K562 (cell line): ENCODE measurements around the gene FDX1. TPM values are rescaled to one million over a fixed set of nuclear protein-coding genes. Genes with fewer than 3 reads are reported as not detected.

Experiments
- ARHGAP35 ChIP-seq: fragments of 450-650 bp; IDR thresholded peaks from 2 replicates; pipeline ENCODE4 v1.6.1; 2018; ENCODE audit not compliant: partially characterized antibody
- GABPB2 ChIP-seq: fragments of 250-450 bp; sonication (Bioruptor Pico); conservative IDR thresholded peaks from 2 replicates; pipeline ENCODE4 v1.5.1; 2021; ENCODE audit warnings: mild to moderate bottlenecking
- LCOR ChIP-seq: sonication (generic); formaldehyde crosslinking; IDR thresholded peaks from 2 replicates; pipeline ENCODE4 v1.8.0; 2022; ENCODE audit warnings: mild to moderate bottlenecking, missing genetic modification reagents
- NFE2L1 ChIP-seq: fragments of 450-650 bp; IDR thresholded peaks from 2 replicates; pipeline ENCODE4 v1.6.1; 2016; ENCODE audit warnings: missing genetic modification characterization, low read depth, mild to moderate bottlenecking, missing compliant biosample characterization, moderate library complexity, borderline replicate concordance
- RFX1 ChIP-seq: fragments of 450-650 bp; IDR thresholded peaks from 2 replicates; pipeline ENCODE4 v1.6.1; 2016; ENCODE audit warnings: mild to moderate bottlenecking, moderate library complexity
- SMAD1 ChIP-seq: fragments of 150-350 bp; IDR thresholded peaks from 2 replicates; pipeline ENCODE4 v1.6.1; 2014; ENCODE audit warnings: low read length, low read depth; ENCODE audit not compliant: partially characterized antibody
- SREBF2 ChIP-seq: sonication (generic); formaldehyde crosslinking; IDR thresholded peaks from 2 replicates; pipeline ENCODE4 v1.4.0; 2020; ENCODE audit warnings: mild to moderate bottlenecking, missing genetic modification reagents
- TCF3 ChIP-seq: sonication (generic); formaldehyde crosslinking; IDR thresholded peaks from 2 replicates; pipeline ENCODE4 v1.4.0; 2020; ENCODE audit warnings: mild to moderate bottlenecking, missing genetic modification reagents
- TEAD4 ChIP-seq, 2 experiments: sonication (generic) in 1 of 2; formaldehyde crosslinking in 1 of 2; IDR thresholded peaks; 2 replicates each; pipeline versions ENCODE4 v1.6.1 to v1.8.0; 2012 to 2022; ENCODE audit warnings: borderline replicate concordance in 1 of 2, inconsistent platforms in 1 of 2, low read length in 1 of 2, mild to moderate bottlenecking in 1 of 2, missing genetic modification reagents in 1 of 2
- ZNF134 ChIP-seq: fragments of 250-450 bp; sonication (Bioruptor Pico); conservative IDR thresholded peaks from 2 replicates; pipeline ENCODE4 v1.4.0; 2020
- ZNF699 ChIP-seq: fragments of 250-450 bp; sonication (Bioruptor Pico); IDR thresholded peaks from 2 replicates; pipeline ENCODE4 v1.8.0; 2021; ENCODE audit warnings: mild to moderate bottlenecking, moderate library complexity; ENCODE audit not compliant: insufficient replicate concordance
- ZSCAN29 ChIP-seq: fragments of 450-650 bp; IDR thresholded peaks from 2 replicates; pipeline ENCODE4 v1.6.1; 2017
- ZZZ3 ChIP-seq: fragments of 450-650 bp; IDR thresholded peaks from 2 replicates; pipeline ENCODE4 v1.6.1; 2016; ENCODE audit warnings: antibody characterized with exemption, mild to moderate bottlenecking, moderate library complexity
- polyA plus RNA-seq, 8 experiments: library from polyadenylated mRNA; depleted of rRNA in 4 of 8; stranded (reverse) in 5 of 8; unstranded in 3 of 8; fragments of >200 nt; fragmentation: Nextera tagmentation in 2 of 8; fragmentation: Illumina TruSeq in 1 of 8; extraction: Ambion mirVana in 2 of 8; extraction: Trizol in 1 of 8; gene quantifications; 2 replicates each; pipeline versions ENCODE4 v1.2.1 to v1.2.3, GENCODE V29; 2011 to 2014; ENCODE audit warnings: inconsistent platforms in 1 of 8, missing spikeins in 1 of 8
- total RNA-seq, 7 experiments: library from RNA; depleted of rRNA in 6 of 7; stranded (reverse); fragments of >200 nt in 6 of 7; fragmentation: Illumina TruSeq in 2 of 7; extraction: Trizol in 2 of 7; gene quantifications; 2 replicates each; pipeline versions ENCODE4 v1.2.1 to v1.2.3, GENCODE V29; 2011 to 2021; ENCODE audit warnings: low replicate concordance in 1 of 7
- TF ChIP-seq, protein P1 (sequence below): fragments of 450-650 bp; formaldehyde crosslinking; IDR thresholded peaks from 2 replicates; pipeline ENCODE4 v1.4.0; 2022; ENCODE audit warnings: missing genetic modification characterization
- TF ChIP-seq, protein P2 (sequence below), 2 experiments: fragments of 450-650 bp; IDR thresholded peaks; 2 replicates each; pipeline ENCODE4 v1.6.1; 2016; ENCODE audit warnings: mild to moderate bottlenecking in 2 of 2, borderline replicate concordance in 1 of 2, low read depth in 1 of 2, moderate library complexity in 1 of 2

FDX1 gene
- total and polyA plus RNA-seq, 9 of the 15 experiments (the other 6 are each of a cell fraction or from before 2014, with no cell fraction given): 6.4 to 14.3 (median 11.4) TPM

DNA sequence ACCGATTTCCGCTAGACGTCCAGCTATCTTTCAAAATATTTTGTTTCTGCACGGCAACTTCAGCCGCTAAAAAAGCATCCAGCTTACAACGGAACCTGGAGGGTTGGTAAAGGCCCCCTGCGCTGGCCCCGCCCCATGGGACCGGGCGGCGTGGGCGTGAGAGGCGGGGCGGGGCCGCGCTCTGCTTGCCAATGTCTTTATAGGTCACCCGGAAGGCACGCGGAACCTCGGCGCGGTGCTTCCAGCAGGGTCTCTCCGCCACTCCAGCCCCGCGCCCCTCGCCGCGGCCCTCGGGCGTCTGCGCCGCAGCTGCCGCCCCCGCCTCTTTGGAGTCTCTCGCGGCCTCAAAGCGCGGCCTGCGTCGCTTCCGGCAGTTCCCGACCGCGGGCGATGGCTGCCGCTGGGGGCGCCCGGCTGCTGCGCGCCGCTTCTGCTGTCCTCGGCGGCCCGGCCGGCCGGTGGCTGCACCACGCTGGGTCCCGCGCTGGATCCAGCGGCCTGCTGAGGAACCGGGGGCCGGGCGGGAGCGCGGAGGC is at the start of gene FDX1 (continued):
- no peak for TF ChIP-seq TEAD4 (IDR thresholded peaks at IDR 0.05; ENCODE audit: low read length)
- TF ChIP-seq TEAD4 (CRISPR knock-in tag; IDR thresholded peaks at IDR 0.05; ENCODE audit: borderline replicate concordance): no peak
- TF ChIP-seq ZNF134 (CRISPR knock-in tag): no peak
- TF ChIP-seq SREBF2 (CRISPR knock-in tag): no peak
- TF ChIP-seq, protein P1, sequence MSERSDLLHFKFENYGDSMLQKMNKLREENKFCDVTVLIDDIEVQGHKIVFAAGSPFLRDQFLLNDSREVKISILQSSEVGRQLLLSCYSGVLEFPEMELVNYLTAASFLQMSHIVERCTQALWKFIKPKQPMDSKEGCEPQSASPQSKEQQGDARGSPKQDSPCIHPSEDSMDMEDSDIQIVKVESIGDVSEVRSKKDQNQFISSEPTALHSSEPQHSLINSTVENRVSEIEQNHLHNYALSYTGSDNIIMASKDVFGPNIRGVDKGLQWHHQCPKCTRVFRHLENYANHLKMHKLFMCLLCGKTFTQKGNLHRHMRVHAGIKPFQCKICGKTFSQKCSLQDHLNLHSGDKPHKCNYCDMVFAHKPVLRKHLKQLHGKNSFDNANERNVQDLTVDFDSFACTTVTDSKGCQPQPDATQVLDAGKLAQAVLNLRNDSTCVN (CRISPR knock-in tag): no peak
- TF ChIP-seq RFX1: no peak
- no peak for TF ChIP-seq ZZZ3
- TF ChIP-seq GABPB2 (CRISPR knock-in tag): no peak
- no peak for TF ChIP-seq ZNF699 (CRISPR knock-in tag)
- TF ChIP-seq ARHGAP35: no peak
- no peak for TF ChIP-seq TCF3 (CRISPR knock-in tag)
- TF ChIP-seq NFE2L1 (tag): no peak
- TF ChIP-seq ZSCAN29: no peak
- TF ChIP-seq SMAD1: no peak
- TF ChIP-seq, protein P2, sequence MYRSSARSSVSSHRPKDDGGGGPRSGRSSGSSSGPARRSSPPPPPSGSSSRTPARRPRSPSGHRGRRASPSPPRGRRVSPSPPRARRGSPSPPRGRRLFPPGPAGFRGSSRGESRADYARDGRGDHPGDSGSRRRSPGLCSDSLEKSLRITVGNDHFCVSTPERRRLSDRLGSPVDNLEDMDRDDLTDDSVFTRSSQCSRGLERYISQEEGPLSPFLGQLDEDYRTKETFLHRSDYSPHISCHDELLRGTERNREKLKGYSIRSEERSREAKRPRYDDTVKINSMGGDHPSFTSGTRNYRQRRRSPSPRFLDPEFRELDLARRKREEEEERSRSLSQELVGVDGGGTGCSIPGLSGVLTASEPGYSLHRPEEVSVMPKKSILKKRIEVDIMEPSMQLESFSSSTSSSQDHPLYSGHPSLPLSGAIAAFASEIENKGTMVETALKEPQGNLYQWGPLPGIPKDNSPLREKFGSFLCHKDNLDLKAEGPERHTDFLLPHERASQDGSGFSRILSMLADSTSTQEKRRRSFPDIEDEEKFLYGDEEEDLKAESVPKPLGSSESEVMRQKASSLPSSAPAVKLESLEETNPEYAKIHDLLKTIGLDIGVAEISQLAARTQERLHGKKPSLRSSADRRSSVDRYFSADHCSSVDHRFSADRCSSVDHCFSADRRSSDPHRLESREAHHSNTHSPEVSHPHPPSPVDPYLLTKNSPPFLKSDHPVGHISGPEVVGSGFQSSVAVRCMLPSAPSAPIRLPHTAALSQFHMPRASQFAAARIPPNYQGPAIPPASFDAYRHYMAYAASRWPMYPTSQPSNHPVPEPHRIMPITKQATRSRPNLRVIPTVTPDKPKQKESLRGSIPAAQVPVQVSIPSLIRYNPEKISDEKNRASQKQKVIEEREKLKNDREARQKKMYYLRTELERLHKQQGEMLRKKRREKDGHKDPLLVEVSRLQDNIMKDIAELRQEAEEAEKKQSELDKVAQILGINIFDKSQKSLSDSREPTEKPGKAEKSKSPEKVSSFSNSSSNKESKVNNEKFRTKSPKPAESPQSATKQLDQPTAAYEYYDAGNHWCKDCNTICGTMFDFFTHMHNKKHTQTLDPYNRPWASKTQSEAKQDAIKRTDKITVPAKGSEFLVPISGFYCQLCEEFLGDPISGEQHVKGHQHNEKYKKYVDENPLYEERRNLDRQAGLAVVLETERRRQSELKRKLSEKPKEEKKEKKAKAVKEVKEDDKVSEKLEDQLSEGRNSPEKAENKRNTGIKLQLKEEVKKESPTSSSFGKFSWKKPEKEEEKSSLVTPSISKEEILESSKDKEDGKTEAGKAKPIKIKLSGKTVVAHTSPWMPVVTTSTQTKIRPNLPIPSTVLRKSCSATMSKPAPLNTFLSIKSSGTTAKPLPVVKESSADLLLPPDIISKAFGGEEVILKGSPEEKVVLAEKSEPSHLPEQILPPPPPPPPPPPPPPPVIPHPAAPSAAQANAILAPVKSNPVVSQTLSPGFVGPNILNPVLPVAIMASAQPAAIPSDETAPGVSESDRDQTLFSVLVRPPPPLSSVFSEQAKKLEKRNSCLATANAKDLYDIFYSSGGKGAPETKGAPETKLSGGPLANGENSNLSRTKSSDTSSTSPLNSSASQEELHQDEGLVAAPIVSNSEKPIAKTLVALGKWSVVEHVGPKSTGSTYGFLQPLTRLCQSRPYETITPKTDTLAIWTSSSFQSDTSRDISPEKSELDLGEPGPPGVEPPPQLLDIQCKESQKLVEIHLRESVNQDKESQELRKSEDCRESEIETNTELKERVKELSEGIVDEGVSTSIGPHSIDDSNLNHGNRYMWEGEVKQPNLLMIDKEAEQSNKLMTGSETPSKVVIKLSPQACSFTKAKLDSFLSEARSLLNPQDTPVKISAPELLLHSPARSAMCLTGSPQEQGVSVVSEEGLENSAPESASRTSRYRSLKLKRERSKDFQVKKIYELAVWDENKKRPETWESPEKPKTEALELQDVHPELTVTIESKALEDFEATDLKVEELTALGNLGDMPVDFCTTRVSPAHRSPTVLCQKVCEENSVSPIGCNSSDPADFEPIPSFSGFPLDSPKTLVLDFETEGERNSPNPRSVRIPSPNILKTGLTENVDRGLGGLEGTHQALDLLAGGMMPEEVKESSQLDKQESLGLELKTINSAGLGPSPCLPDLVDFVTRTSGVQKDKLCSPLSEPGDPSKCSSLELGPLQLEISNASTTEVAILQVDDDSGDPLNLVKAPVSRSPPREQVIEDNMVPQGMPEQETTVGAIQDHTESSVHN (IDR thresholded peaks at IDR 0.05; ENCODE audit: borderline replicate concordance in 1 of 2, low read depth in 1 of 2): no peak
- TF ChIP-seq LCOR (CRISPR knock-in tag): no peak
